Measurements from ENCODE around the gene FIG4.

DNA sequence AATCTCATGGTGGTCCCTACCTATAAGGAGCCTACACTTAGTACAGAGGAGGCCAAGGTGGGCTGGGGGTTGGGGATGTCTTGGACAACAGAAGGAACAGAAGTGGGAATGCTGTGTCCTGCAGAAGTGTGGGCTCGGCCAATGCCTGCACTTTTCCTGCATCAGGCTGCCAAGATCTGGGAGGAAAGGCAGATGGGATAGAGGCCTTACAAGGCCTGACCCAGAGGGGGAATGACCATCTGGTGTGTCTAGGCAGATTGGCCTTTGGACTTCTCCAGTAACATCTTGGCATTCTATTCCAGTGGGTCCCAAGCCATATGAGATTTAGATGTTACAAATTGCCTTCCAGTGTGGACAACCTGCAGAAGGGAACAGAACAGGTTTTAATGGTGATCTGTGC, 162.3 kb downstream of the FIG4 start:
- TF ChIP-seq RAD21 (conservative IDR thresholded peaks at IDR 0.05 in 1 of 2, IDR thresholded peaks at IDR 0.05 in 1 of 2): no peak
- TF ChIP-seq RFX5 (IDR thresholded peaks at IDR 0.05): no peak
- no peak for TF ChIP-seq BHLHE40 (IDR thresholded peaks at IDR 0.05; ENCODE audit: low read depth, low read length)
- no peak for TF ChIP-seq RNF2 (IDR thresholded peaks at IDR 0.05; ENCODE audit: borderline replicate concordance, low read depth)
- TF ChIP-seq SMC3 (IDR thresholded peaks at IDR 0.05): no peak
- no peak for TF ChIP-seq MYC (IDR thresholded peaks at IDR 0.05; ENCODE audit: borderline replicate concordance, low read length)

Measured in A549 (cell line).